NOMO-1 treated with dmso at 0.1 percent for 144 hours (cell line): ENCODE measurements around the gene PTPRK.
"Not testable (repeated sequence)": the region's sequence is repeated elsewhere in the genome, so short reads cannot be mapped to it uniquely, and the experiment has no call there.

Experiments
- DNase-seq: peaks from one replicate; lab custom pipeline; 2025; ENCODE audit not compliant: unreplicated experiment; lab: John Stamatoyannopoulos, UW

PTPRK gene

GRCh38 chr6:128047989-128048388 is 472.4 kb downstream of the PTPRK start:
- DNase-seq, result no peak

GRCh38 chr6:128046033-128046432 is 474.4 kb downstream of the PTPRK start:
- DNase-seq, result no peak

- DNase-seq, result no peak
Observed at GRCh38 chr6:128039543-128039942, 480.9 kb downstream of the PTPRK start.

- no peak for DNase-seq
Observed at GRCh38 chr6:128036808-128037570, 483.4 kb downstream of the PTPRK start.

- DNase-seq, result no peak
Observed at GRCh38 chr6:128033156-128033555, 487.2 kb downstream of the PTPRK start.

GRCh38 chr6:128032042-128032441 is 488.4 kb downstream of the PTPRK start:
- DNase-seq, result no peak

GRCh38 chr6:128029826-128030225 is 490.6 kb downstream of the PTPRK start:
- no peak for DNase-seq

- no peak for DNase-seq
Observed at GRCh38 chr6:128028183-128028582, 492.2 kb downstream of the PTPRK start.

GRCh38 chr6:128025478-128025877 is 494.9 kb downstream of the PTPRK start:
- no peak for DNase-seq

- DNase-seq, result no peak
Observed at GRCh38 chr6:128024969-128025368, 495.4 kb downstream of the PTPRK start.

- DNase-seq, result no peak
Observed at GRCh38 chr6:128024046-128024445, 496.4 kb downstream of the PTPRK start.

GRCh38 chr6:128018821-128019220 is 501.6 kb downstream of the PTPRK start:
- no peak for DNase-seq

- no peak for DNase-seq
Observed at GRCh38 chr6:128017288-128017687, 503.1 kb downstream of the PTPRK start.

- no peak for DNase-seq
Observed at GRCh38 chr6:128007658-128008057, 512.7 kb downstream of the PTPRK start.

- no peak for DNase-seq
Observed at GRCh38 chr6:128005009-128005408, 515.4 kb downstream of the PTPRK start.

GRCh38 chr6:128000363-128000762 is 520.0 kb downstream of the PTPRK start:
- no peak for DNase-seq

GRCh38 chr6:127998985-127999384 is 521.4 kb downstream of the PTPRK start:
- no peak for DNase-seq

GRCh38 chr6:127997496-127998164 is 522.8 kb downstream of the PTPRK start:
- no peak for DNase-seq

GRCh38 chr6:127996925-127997324 is 523.5 kb downstream of the PTPRK start:
- no peak for DNase-seq

- no peak for DNase-seq
Observed at GRCh38 chr6:127992144-127992543, 528.3 kb downstream of the PTPRK start.

GRCh38 chr6:127990074-127990473 is 530.3 kb downstream of the PTPRK start:
- DNase-seq, result no peak

- no peak for DNase-seq
Observed at GRCh38 chr6:127980996-127981395, 539.4 kb downstream of the PTPRK start.

GRCh38 chr6:127978185-127978584 is 542.2 kb downstream of the PTPRK start:
- not testable (repeated sequence) for DNase-seq
